Fibroblast of peridontal ligament (primary cell): ENCODE results near the gene CEP170.
A peak's percentile ranks its signal among the peaks of the same experiment; 100 is the strongest.
"Not testable (repeated sequence)": the region's sequence is repeated elsewhere in the genome, so short reads cannot be mapped to it uniquely, and the experiment has no call there.

ENCODE experiments used
- DNase-seq: peaks from one replicate; pipeline ENCODE4 v3.0.0-alpha.2; 2010; ENCODE audit errors: extremely low read depth

CEP170 gene

DNA sequence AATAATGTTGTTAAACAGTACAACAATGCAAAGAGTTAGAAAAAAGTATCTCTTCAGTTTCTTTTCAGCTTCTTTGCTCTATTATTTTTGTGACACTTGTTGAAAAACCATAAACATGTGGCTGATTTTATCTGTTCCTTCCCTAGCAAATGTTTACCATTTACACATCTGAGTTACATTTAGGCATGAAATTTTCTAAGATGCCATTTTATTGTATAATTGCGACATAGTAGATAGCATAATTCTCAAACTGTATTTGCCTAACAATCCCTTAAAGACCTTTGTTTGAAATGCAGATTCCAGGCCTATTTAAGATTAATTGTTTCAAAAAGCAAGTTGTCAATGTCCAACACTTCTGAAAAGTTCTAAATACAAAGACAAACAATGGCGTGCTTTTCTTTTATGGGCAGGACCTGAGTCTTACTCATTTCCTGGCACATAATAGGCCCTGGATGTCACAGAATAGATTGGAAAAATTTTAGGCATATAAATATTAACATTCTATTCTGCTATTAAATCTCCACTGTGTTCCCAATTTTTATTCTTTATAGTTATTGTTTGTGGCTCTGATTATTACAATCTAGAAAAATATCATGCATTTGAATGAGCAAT, 81.2 kb downstream of the CEP170 start:
- DNase-seq = peak; percentile 35

DNA sequence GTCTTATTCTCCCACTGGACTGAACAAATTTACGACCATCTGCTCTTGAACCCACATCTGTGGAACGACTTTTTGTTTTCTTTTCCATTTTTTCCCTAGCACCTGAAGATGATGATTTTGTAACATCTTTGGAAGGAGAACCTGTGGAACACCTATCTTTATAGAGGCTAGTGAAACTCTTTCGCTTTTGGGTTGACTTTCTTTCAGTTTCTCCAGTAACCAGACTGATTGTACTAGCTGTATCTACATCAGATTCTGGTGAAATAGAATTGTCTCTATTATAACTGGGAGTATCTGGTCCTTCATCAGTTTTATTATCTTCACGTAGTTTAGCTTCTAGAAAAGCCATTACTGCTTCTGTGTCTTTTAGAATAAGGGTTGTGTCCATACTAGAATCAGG, 90.2 kb downstream of the CEP170 start:
- not testable (repeated sequence) for DNase-seq

DNA sequence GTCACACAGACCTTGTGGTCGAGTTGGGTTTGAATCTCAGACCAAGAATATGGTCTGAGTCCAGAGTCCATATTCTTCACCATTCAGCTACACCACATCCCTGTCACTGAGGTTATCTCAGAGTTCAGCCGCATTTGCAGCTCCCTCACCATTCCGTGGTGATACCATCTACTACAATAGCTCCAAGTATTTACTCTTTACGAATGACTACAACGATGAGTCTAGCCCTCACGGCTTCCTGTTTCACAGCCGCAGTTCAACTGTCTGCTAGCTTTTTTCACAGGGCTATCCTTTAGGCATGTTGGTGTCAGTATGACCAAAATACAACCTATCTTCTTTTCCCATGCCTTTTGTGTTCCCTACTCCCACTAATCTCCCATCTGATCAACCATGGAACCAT, 104.2 kb downstream of the CEP170 start:
- not testable (repeated sequence) for DNase-seq

DNA sequence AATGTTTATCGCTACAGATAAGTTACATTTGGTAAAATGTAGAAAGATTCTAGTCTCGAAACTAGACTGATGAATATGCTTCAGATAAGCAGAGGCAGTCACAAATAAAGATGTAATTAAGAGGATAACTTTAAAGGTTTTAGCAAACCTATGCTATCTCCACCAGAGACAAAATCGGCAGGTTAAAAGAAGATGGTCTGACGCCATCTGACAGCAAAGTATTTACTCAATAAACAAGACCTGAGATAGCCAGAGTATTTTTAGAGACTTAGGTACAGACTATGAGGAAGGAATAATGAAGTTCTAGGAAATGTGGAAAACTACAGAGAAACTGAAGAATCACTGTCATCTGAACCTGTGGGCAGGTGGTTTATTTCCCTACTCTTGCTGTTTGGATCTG, 106.0 kb downstream of the CEP170 start:
- not testable (repeated sequence) for DNase-seq

DNA sequence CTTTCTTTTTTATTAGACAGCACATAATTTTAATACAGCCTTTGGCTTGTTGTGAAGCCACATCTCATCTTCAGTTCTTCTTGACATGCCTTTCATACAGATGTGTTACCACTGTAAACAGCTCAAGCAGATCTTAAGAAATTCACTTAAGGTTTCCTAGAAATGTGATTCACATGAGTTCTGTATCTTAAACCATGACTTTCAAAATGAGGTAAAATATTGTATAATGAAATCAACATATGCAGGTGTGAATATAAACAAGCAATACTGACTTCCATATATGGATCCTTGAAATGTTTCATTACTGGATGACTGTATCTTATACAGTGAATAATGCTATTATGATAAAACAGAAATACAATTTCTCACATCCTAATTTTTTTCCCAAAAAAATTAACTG, 107.7 kb downstream of the CEP170 start:
- not testable (repeated sequence) for DNase-seq

DNA sequence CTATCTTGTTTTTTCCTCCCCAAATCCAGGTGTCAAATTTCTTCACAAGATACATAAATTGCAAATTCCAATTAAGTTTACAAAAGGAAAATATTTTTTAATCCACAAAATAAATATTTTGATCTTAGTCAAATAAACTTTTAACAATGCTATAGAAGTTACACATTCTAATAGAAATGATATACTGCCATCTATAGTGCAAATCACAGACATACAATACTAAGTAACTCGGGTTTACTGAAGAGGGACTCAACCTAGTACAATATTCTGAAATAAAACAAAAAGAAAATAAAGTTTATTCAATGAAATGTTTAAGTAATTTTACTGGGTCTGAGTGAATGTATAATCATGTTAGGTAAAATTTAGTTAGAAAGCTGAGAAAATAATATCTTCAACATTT, 114.6 kb downstream of the CEP170 start:
- DNase-seq = peak; percentile 49

DNA sequence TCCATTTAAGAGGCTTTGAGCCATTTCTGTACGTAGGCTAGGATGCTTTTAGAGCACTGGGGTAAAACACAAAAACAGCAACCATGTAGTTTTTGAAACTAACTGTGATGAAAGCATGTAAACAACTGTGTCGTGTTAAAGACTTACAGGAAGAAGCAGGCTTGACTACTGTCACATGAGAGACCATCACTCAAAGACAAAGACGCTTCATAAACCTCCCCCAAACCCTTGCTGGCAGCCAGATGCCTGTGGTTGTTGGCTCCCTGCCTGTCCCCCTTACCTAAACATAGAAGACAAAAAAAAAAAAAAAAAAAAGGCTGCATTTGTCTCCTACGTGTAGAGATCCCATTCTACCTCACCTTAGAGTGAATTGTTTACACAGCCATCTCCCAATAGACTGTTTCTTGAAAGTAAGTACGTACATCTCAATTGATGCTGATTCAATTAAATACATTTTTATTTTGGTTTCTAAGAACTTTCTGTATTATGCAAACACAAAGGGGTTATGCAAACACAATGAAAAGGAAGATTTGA, 132.1 kb downstream of the CEP170 start:
- DNase-seq = peak; percentile 7

DNA sequence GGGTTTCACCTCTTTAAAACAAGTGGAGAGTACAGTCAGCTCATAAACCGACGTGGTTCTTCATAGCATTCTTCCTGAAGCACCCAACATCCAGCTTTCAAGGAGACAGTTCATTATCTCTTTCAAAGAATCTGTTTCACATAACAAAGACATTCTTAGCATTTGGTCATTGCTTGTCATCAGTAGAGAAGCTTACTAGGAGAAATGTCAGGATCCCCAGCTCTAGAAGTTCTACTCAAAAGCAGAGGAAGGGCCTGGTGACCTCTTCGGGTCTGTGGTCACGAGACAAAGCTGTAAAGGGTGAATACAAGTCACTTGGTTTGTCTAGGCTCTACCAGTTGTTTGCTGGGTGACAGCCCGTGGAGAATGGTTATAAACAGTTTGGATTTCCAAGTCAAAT, 133.1 kb downstream of the CEP170 start:
- DNase-seq = not testable (repeated sequence)

DNA sequence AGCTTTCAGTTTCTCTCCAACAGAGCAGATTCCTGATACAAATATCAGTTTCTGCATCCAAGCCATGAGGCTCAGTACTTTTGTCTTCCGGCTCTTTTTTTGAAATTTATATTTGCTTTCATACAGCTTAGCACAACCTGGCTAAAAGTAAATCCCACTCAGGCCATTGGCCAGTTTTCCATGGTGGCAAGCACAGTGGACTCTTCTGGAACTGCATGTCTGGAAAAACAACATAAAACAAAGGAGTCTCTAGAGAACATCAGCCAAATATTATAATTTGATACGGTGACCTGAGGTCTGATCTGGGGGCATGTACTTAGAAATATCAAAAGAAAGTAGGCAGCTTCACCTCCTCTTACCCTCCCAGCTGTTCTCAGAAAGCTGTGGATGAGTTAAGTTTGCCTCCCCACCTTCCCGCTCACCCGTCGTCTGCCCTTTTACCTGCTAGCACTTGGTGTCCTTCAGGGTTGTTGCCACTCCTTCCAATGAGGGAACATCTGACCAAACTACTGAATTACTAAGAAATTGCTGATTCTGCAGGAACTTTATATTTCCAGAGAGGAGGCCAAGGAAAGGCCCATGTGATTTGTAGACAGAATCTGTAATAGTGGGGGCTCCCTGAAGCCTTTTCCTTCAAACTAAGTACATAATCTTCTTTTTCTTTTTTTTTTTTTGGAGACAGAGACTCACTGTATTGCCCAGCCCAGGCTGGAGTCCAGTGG, 136.3 kb downstream of the CEP170 start:
- not testable (repeated sequence) for DNase-seq

DNA sequence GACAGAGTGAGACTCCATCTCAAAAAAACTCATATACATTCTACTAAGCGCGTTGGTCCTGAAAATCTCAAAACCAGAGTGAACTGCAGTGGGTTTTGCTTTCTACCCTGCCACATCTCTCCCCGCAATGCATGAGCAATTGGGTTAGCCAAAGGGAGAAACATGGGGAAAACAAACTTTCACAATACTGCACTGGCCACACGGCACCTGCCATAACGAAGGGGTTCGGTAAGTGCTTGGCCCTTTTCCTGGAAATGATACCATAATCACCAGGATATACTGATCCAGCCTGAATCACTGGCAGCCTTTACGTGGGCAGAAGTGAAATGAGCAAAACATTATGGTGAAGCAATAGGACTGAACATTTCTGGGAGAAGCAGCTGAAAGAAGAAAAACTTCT, 138.9 kb downstream of the CEP170 start:
- DNase-seq = peak; percentile 74

DNA sequence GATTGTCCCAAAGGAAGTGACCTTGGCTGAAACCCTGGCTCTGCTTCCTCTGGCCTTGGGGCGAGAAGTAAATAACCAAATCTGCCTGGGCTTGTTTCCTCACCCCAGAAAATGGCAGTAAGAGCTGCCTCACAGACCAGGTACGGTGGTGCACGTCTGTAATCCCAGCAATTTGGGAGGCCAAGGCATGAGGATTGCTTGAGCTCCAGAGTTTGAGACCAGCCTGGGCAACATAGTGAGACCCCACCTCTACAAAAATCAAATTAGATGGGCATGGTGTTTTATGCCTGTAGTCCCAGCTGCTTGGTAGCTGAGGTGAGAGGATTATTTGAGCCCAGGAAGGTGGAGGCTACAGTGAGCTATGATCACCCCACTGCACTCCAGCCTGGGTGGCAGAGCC, 140.3 kb downstream of the CEP170 start:
- DNase-seq = not testable (repeated sequence)

DNA sequence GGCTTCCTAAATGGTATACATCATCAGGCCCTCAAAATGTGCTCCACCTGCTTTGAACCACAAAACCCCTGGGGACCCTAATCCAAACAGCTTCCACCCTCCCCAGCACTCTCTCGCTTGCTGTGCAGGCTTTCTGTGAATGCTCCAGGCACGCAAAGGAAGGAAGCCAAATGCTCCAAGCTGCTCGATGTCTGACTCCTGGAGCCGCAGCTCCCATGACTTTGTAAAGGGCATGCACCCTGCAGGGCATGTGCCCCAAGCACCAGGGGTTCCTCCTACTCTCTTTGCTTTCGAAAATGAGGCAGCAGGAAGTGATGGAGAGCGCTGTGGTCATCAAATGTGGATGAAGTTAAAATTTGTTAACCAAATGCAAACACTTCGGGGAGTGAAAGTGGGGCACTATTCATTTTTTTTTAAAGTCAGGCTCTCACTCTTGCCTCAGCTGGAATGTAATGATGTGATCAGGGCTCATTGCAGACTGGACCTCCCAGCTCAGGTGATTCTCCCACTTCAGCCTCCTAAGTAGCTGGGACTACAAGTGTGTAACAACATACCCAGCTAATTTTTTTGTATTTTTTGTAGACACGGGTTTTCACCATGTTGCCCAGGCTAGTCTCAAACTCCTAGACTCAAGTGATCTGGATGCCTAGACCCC, 140.9 kb downstream of the CEP170 start:
- DNase-seq = peak; percentile 97

DNA sequence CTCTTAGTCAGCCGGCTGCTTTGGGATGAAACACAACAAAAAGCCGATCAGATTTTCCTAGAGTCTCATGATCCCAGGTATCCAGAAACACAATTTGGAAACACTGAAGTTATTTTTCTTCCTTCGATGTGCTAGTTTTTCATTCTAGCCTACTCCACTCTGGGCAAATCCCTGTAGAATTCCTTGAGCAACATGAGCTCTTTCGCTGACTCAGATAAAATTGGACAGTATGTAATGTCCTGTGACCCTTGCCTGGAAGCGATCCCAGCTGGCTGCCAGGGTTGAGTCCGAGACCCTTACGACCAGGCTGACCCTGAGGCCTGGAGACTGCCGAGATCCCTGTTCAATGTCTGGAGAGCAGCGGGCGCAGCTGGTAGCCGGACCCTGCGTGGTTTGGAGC, 147.9 kb downstream of the CEP170 start:
- peak; percentile 10 for DNase-seq

DNA sequence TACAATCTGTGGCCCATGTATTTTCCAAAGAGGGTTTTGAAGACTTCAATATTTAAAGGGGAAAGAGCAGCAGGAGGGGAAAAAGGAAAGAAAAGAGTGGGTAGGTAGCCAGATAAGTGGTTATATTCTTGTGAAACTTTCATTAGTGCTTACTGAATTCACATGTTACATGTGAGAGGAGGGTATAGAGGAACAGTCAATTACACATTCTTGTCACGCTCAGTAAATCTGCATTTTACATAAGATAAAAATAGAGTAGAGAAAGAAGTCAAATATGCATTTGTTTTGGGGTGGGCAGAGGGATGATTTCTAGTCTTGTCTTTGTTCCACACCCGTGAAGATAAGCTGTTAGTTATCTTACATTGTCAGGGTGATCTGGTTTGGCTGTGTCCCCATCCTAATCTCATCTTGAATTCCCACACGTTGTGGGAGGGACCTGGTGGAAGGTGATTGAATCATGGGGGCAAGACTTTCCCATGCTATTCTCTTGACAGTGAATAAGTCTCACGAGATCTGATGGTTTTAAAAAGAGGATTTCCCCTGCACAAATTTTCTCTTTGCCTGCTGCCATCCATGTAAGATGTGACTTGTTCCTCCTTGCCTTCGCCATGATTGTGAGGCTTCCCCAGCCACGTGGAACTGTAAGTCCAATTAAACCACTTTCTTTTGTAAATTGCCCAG, 149.3 kb downstream of the CEP170 start:
- DNase-seq = not testable (repeated sequence)

DNA sequence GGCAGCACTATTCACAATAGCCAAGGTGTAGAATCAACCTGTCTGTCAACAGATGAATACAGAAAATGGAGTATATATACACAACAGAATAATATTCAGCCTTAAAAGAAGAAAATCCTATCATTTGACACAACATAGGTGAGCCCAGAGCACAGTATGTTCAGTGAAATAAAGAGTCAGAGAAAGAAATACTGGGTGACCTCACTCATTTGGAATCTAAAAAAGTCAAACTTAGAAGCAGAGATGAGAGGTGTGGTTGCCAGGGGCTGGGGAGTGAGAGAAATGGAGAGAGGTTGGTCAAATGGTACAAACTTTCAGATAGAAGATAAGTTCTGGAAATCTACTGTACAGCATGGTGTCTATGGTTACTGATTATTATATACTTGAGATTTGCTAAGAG, 150.0 kb downstream of the CEP170 start:
- DNase-seq = not testable (repeated sequence)

DNA sequence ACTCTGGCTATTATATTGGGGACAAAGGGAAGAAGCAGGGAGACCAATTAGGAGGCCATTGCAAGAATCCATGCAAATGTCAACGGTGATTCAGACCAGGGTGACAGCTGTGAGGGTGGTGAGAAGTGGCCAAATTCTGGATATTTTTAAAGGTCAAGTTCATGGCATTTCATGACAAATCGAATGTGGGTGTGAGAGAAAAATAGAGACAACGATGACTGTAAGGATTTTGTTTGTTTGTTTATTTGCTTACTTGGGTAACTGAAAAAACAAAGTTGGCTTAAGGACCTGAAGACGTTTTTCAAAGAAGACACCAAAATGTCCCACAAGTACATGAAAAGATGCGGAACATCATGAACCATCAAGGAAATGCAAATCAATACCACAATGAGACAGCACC, 150.6 kb downstream of the CEP170 start:
- not testable (repeated sequence) for DNase-seq

DNA sequence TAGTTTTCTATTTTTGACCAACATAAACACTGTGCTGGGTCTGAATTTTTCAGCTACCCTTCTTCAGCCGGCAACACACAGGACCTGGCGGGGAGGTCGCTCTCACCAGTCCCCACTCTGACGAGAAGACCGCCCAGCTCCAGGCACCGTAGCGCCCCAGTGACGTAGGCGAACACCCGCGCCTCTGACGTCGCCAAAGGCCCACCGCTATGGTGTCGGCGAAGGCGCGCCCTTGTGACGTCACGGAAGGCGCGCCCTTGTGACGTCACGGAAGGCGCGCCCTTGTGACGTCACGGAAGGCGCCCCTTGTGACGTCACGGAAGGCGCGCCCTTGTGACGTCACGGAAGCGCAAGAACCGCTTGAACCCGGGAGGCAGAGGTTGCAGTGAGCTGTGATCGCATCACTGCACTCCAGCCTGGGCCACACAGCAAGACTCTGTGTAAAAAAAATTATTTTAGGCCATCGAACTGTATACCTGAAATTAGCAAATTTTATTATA, 153.5 kb downstream of the CEP170 start:
- DNase-seq = peak; percentile 54

DNA sequence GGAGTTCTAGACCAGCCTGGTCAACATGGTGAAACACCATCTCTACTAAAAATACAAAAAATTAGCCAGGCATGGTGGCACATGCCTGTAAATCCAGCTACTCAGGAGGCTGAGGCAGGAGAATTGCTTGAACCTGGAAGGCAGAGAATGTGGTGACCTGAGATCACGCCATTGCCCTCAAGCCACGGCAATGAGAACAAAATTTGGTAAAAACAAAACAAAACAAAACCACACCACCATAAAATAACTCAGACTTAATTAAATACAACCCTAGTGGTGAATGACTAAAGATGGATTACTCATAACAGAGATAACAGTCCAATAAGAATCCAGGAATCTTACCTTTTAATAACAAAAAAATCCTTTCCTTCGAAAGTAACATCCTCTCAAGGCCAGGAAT, 167.7 kb downstream of the CEP170 start:
- DNase-seq = not testable (repeated sequence)
